HG03280 (cell line): Measurements from ENCODE around the gene CEP350.

ENCODE experiments used
- ATAC-seq: cut with Tn5 transposase; IDR thresholded peaks from one replicate; pipeline ENCODE4 v1.9.1; 2021; ENCODE audit warnings: mild to moderate bottlenecking, moderate library complexity; ENCODE audit not compliant: unreplicated experiment

The CEP350 gene, protein sequence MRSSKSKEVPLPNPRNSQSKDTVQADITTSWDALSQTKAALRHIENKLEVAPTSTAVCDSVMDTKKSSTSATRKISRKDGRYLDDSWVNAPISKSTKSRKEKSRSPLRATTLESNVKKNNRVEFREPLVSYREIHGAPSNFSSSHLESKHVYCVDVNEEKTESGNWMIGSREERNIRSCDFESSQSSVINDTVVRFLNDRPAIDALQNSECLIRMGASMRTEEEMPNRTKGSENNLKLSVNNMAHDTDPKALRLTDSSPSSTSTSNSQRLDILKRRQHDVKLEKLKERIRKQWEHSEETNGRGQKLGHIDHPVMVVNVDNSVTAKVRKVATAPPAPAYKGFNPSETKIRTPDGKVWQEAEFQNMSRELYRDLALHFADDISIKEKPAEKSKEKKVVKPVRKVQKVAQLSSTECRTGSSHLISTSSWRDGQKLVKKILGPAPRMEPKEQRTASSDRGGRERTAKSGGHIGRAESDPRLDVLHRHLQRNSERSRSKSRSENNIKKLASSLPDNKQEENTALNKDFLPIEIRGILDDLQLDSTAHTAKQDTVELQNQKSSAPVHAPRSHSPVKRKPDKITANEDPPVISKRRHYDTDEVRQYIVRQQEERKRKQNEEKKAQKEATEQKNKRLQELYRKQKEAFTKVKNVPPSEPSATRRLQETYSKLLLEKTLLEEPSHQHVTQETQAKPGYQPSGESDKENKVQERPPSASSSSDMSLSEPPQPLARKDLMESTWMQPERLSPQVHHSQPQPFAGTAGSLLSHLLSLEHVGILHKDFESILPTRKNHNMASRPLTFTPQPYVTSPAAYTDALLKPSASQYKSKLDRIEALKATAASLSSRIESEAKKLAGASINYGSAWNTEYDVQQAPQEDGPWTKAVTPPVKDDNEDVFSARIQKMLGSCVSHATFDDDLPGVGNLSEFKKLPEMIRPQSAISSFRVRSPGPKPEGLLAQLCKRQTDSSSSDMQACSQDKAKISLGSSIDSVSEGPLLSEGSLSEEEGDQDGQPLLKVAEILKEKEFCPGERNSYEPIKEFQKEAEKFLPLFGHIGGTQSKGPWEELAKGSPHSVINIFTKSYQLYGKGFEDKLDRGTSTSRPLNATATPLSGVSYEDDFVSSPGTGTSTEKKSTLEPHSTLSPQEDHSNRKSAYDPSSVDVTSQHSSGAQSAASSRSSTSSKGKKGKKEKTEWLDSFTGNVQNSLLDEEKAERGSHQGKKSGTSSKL (N-terminal part only)

DNA sequence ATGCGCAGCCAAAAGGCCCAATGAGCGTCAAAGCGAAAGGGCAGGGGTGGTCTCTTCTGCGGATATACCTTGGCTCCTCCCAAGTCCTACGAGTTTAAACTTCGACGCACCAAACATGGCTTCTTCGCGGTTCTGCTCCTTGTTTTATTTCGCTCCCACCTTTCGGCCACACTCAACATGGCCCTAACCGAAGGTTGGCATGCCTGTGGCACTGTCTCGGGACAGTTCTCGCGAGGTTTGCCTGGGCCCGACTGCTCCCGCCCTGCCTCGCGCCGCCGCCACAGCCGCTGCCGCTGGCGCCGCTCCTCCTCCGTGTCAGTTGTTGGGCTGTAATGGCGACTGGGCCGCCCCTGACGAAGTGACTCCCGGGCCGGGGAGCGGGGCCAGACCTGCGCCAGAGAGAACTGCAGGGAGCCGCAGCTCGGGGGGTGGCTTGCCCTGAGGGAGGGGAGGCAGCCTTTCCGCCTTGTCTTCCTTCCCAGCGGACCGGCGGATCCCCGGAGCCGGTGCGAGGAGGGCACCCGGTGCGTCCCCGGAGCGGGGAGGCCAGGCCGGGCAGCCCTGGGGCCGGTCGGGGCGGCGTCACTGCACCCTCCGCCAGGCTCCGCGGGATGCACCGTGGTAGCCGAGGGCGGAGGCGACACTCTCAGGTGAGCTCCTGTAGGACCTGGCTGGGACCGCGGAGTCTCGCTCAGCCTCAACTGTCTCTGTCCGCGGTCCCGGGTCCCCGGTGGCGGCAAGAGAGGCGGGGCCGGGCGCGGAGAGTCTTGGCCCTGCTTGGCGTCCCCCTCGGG lies at the start of gene CEP350:
Gene CEP350, plus strand, starts transcription at position 318 of the 794 bp plus-strand sequence. CDS start 31,372 bp downstream, outside the sequence.
- peak; percentile 90 for ATAC-seq

DNA sequence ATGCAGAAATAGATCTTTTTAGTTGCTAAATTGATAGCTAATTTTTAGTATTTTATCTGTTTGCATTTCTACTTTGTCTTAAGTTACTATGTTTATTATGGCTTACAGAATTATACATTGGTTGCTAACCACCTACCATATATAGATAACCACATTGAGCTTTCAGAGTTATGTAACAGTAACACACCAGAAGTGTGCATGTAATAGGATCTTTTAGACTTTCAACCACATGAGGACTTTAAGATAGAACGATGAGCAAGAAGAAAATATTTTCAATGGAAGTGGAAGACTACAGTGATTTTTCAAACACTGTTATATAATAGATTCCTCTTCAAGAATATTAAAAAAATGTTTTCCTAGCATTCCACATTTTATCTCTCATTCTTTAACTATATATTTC lies 43.7 kb upstream of the CEP350 start:
- no peak for ATAC-seq

DNA sequence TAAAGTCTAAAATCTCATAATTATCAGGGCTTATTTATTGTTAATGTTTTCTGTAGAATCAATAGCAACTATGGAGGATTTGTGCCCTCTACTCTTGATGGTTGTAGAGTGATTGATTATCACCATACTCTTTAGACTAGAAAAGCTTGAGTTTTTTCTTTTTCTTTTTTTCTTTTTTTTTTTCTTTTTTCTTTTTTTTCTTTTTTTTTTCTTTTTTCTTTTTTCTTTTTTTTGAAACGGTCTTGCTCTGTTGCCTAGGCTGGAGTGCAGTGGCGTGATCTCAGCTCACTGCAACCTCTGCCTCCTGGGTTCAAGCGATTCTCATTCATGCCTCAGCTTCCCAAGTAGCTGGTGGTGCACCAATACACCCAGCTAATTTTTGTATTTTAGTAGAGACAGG lies 42.8 kb upstream of the CEP350 start:
- ATAC-seq: no peak

DNA sequence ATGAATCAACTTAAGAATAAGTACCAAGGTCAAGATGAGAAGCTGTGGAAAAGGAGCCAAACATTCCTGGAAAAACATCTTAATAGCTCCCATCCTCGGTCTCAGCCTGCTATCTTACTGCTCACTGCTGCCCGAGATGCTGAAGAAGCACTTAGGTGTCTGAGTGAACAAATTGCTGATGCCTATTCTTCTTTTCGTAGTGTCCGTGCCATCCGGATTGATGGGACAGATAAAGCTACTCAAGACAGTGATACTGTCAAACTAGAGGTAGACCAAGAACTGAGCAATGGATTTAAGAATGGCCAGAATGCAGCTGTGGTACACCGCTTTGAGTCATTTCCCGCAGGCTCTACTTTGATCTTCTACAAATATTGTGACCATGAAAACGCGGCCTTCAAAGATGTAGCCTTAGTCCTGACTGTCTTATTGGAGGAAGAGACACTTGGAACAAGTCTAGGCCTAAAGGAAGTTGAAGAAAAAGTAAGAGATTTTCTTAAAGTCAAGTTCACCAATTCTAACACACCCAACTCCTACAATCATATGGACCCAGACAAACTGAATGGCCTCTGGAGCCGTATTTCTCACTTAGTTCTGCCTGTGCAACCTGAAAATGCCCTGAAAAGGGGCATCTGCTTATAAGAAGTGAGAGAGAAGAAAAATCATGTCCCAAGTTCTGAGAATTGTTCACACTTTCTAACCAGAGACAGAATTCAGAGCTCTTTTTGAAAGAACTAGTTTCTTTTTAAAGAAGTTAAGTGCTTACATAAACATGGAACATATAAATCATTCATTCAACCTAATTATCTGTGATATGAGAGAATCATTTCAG lies 36.8 kb upstream of the CEP350 start:
- ATAC-seq: no peak

DNA sequence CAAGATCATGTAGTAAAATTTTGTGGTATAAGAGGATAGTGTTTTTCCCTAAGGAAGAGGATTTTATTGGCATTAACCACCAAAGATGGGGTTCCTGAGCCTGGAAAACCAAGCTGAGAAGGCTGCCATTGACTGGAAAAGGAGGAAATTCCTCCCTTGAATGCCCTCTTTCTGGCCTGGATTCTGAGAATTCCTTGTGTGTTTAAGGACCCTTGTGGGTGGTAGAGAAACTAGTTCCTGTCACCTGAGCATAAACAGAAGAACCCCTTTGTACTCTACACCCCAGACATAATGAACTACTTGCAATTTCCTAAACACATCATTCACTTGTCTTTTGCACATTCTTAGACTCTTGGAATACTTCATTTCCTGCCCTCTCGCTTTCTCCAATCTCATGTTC lies 33.1 kb upstream of the CEP350 start:
- ATAC-seq: no peak

DNA sequence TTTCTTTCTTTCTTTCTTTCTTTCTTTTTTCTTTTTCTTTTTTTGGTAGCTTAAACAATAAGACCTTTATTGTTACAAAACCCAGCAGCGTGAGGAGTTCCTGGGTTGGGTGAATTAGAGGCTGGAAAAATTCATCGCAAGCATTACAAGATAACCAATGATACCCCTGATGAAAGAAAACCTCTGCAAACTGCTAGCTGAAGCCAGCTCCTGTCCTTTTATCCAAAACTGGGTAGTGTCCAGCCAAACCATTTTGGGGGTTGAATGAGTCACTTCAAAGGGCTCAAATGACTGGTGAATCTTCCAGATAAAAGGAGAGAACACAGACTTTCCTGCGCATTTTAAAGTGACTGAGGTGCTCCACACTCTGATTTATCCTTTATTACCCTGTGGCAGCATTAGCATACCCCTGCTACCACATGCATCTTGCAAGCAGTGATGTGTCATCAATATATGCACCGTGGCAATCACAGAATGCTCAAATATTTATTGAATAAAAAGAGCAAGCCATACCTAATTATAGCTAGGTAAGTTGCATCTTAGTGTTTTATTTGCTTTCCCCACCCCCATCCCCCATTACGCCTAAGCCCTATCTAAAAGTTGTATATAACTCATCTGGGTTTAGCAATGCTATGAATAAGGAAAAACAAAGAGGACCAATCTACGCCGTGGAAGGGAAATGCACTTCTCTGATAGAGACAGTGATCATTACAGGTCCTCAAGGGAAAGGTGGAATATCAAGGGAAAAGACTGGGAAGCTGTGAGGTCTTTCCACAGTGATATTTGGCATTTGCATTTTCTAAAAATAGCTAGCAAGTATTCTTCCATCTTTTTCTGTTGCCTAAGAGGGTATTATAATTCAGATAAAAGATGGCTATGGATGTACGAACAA lies 32.4 kb upstream of the CEP350 start:
- no peak for ATAC-seq

DNA sequence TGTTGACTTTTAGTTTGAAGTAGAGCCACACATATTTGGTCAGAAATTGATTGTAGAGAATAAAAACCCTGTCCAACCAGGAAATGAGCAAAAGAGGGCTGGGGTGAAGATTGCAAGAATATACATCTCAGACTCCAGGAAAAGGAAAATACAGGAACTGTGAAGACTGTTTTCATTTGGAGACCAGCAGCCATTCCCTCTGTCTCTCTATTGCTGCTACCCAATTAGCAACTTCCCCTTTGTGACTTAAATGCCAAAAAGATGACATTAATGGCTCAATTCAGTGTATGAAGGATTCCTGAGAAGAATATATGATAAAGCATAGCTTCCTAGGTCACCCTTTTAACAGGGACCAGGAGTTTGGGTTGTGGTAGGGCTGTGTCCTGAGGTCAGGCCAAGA lies 31.6 kb upstream of the CEP350 start:
- ATAC-seq: no peak

DNA sequence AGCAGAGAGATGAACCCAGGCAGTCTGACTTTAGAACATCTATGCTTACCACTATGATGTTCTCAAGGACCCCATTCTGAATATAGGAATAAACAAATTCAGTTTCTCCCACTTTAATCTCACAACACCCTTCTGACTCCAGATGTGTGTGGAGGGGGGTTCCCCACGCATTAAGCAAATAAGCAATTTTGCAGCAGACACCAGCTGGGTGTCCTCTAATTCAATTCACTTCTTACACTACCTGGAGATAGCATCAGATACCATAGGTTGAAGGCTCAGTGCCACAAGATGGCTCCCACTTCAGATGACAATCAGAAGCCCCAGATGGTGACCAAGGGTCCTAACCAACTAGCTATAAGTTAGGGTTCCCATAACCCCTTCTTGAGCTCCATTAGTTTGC lies 30.3 kb upstream of the CEP350 start:
- ATAC-seq: no peak

DNA sequence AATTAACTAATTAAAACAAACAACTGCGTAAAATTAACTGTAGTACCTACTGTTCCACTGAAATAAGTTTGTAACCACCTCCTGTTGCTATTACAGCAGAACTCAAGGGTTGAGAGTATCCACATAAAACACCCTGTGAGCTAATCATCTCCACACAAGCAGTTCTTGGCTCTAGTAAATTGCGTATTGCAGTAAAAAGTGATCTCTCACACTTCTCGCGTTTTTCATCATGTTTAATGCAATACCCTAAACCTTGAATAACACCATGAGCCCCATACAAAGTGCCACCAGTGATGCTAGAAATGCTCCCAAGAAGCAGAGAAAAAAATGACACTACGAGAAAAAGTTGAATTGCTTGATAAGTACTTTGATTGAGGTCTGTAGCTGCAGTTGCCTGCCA lies 29.3 kb upstream of the CEP350 start:
- ATAC-seq: no peak

DNA sequence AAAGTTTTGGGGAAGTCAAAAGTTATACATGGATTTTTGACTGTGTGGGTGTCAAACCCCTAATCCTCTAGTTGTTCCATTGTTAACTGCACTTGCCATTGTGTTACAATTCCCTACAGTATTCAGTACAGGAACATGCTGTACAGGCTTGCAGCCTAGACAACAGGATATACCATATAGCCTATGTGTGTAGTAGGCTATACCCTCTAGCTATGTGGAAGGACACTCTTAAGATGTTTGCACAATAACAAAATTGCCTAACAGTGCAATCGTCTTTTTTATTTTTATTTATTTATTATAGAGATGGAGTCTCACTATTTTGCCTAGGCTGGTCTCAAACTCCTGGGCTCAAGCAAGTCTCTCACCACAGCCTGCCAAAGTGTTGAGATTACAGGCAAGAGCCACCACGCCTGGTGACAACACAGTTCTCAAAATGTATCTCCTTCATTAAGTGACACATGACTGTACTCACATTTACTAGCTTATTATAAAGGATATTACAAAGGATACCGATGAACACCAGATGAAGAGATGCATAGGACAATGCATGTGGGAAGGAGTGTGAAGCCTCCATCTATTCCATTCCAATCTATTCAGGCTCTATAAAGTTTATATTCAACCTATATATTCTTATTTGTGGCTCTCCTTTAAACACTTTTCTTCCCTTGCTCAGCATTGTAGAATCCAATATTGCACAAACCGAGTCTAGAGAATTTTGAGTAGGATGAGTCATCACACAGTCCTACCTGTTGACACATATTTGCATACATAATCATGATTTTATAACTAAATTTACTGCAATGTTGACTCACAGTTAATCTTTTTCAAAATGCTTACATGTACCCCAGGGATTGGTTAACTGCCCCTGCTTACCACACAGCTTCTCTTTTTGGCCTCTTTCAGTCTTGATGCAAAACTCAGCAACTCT lies 28.4 kb upstream of the CEP350 start:
- ATAC-seq: no peak

DNA sequence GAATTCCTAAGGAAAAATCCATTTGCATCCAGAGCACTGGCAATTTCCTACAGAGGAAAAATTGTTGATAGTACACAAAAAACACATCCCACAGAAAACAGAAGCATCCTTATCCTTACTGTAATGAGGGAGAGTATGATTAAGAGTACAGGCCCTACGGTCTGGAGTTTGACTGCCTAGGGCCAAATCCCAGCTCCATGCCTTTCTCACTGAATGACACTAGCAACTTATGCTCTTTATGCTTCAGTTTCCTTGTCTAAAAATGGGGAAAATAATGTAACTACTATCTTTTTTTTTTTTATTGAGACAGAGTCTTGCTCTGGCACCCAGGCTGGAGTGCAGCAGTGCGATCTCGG lies 27.8 kb upstream of the CEP350 start:
- no peak for ATAC-seq

DNA sequence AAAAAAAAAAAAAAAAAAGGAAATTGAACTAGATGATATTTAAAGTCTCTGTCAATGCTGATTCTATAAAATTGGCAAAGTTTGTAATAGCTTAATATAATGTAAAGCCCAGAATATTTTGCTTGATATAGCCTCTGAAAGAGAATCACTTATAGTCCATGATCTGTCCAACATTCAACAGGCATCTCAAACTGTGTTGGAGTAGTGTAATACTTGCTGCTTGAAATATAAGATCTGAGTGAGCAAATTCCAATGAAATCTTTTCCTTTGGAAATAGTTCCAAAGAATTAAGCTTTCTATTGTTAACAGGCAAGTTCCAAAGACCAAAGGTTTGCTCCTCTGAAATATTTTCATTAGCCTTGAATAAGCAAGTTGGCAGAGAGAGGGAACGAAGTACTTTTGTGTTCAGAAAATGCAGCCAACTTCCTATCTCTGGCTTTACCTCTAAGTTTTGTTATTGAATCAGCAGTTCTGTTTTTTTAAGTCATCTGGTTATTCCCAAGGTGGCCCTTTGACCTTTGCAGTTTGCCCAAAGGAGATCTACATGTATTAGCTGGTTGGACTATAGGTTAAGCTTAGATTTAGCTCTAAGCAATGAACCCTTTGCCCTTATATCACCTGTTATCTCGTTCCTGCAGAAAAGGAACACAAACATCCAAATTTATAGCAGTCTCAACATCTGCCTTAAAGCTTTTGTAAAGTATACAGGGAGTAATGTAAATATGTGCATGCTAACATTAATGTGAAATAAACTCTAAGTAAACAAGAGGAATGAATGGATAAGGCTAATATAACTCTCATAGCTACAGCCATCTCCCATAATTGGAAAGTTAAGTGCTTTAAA lies 24.4 kb upstream of the CEP350 start:
- no peak for ATAC-seq

DNA sequence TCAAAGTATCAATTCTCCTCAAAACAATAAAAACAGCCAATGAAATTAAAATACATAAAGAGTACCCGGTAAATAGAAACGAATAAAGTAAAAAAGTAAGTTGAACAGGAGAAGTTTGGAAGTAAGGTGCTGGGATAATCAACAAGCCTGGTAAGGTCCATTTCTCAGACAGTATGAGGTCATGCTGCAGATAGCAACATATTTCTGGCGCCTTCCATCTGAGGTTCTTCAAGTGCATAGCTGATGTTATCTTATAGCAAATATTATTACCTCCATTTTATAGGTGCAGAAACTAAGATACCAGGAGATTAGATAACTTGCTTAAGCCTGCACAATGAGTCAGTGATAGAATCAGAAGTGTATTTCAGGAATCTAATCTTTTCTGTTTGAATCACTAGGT lies 23.7 kb upstream of the CEP350 start:
- ATAC-seq: no peak

DNA sequence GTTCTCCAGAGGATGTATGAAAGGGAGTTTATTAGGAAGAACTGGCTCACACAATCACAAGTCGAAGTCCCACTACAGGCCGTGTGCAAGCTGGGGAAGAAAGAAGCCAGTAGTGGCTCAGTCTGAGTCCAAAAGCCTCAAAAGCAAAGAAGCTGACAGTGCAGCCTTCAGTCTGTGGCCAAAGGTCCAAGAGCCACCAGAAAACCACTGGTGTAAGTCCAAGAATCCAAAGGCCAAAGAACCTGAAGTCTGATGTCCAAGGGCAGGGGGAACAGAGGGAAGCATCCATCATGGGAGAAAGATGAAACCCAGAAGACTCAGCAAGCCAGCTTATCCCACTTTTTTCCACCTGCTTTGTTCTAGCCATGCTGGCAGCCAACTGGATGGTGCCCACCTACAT lies 21.4 kb upstream of the CEP350 start:
- ATAC-seq: no peak

DNA sequence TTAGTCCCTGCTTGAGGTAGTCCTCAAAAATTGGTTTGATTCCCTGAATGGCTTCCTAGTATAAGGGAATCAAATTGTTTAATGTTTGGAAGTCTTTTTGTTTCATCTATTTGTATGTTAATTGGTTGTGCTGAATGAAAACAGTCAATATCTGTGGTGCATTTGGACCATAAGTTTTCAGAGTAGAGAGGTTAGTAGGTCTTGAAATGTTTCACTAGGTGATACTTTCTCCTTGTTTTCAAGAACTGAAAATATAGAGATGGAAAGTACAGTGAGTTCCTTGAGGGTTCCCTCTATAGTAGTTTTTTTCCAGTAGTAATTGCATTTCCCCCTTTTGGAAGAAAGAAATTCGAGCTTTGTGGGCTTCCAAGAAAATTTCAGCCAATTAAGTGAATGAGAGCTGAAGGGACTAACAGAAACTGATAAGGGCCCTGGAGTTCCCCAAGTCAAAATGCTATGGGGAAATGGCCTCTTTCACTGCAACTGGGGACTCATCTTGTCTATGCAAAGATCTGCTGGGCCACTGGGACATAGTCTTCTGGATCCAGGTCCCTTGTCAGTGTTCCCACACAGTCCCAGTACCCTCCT lies 18.6 kb upstream of the CEP350 start:
- no peak for ATAC-seq

DNA sequence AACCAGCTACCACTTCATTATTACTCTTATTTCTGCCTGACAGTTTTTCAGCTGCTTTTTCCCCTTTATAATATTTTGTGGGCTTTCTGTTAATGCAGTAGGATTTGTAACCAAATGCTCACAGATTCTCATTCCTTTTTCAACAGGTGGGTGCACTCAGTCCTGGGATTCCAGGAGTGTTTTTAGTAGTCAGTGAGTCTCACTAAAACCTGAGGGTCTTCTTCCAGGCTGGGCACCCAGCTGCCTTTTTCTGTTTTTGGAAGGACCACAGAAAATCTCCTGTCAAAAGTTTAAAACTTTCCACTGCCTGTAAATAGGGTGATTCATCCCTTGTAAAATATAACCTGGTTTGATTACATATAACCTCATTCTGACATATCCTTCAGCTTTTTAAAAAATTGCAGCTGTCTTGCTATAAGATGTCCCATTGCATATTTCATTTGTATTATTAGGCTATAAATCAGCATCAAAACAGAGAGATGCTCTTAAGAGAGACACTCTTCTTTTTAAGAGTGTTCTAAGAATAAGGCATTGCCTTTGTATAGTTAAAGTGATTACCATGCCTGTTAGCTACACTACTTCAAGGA lies 16.8 kb upstream of the CEP350 start:
- no peak for ATAC-seq
